H7 (cell line): ENCODE measurements around the gene PLCG2. TPM values are rescaled to one million over a fixed set of nuclear protein-coding genes. Genes with fewer than 3 reads are reported as not detected.

Experiments used
- DNase-seq: peaks from one replicate; pipeline ENCODE4 v3.0.0; 2012
- H3K27me3 ChIP-seq: 2 replicates; pipeline ENCODE4 v1.6.0; 2011; ENCODE audit warnings: mild to moderate bottlenecking, low read length; ENCODE audit not compliant: control insufficient read depth, insufficient read depth
- H3K36me3 ChIP-seq: replicated peaks from 2 replicates; pipeline ENCODE4 v1.5.1; 2011; ENCODE audit warnings: low read length; ENCODE audit not compliant: control insufficient read depth, insufficient read depth
- H3K4me3 ChIP-seq: 2 replicates; pipeline ENCODE4 v1.5.1; 2011; ENCODE audit warnings: low read depth, mild to moderate bottlenecking, control low read depth, low read length, moderate library complexity; ENCODE audit not compliant: insufficient read depth
- total RNA-seq: library from RNA; depleted of rRNA; stranded (reverse); fragments of >200 nt; shearing (Covaris generic); gene quantifications from 2 replicates; pipeline ENCODE4 v1.2.3, GENCODE V29; 2014

Gene PLCG2
- total RNA-seq, 1 experiment from 2014 or later, result 2.7 TPM

DNA sequence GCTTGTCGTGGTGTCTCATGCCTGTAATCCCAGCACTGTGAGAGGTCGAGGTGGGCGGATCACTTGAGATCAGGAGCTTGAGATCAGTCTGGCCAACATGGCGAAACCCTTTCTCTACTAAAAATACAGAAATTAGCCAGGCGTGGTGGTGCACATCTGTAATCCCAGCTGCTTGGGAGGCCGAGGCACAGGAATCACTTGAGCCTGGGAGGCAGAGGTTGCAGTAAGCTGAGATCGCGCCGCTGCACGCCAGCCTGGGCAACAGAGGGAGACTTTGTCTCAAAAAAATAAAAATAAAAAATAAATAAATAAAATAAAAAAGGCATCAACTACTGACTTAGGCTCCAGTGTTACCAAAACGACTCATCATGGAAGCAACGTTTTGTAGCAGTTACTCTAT is 115.5 kb downstream of the PLCG2 start:
- H3K27me3 ChIP-seq, result no peaks in the 10 kb centered on the region
- no peak for DNase-seq
- no peak overlapping the region for H3K4me3 ChIP-seq
- H3K36me3 ChIP-seq, result no peaks in the 10 kb centered on the region; the same call in 1 of the 2 replicates

DNA sequence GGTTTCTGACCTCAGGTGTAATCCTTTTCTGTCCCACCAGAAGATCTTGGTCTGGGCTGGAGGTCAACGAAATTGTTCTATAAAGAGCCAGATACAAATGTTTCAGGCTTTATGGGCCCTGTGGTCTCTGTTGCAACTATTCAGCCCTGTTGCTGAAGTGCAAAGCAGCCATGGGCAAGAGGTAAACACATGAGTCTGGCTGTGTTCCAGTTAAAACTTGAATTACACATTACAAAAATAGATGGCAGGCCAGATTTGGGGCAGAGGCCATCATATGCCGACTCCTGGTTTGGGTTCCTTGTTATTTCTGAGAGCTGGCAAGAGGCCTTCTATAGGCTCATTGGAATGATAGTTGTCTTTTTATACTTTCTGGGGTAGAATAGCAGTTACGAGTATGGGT is 117.8 kb downstream of the PLCG2 start:
- DNase-seq, result no peak
- Histone ChIP-seq H3K36me3 (no peaks in the 10 kb centered on the region; the same call in 1 of the 2 replicates), H3K4me3 (no peak overlapping the region), H3K27me3 (no peaks in the 10 kb centered on the region)

DNA sequence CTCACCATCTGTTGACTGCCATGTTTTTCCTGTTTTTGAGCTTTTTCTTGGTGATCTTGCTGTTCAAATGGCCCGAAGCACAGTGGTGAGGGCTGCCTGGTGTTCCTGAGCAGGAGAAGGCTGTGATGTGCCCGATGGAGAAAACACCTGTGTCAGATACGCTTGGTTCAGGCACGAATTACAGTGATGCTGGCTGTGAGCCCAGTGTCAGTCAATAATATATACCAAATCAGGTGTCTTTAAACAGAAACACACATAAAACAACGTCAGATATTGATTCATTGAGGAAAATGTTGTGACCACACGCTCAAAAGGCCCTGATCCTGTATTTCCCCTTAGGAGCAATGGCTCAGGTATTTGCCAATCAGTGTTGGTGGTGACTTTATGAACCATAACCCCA is 120.5 kb downstream of the PLCG2 start:
- no peaks in the 10 kb centered on the region for H3K27me3 ChIP-seq
- DNase-seq, result no peak
- H3K36me3 ChIP-seq, result no peaks in the 10 kb centered on the region
- H3K4me3 ChIP-seq, result no peak overlapping the region

DNA sequence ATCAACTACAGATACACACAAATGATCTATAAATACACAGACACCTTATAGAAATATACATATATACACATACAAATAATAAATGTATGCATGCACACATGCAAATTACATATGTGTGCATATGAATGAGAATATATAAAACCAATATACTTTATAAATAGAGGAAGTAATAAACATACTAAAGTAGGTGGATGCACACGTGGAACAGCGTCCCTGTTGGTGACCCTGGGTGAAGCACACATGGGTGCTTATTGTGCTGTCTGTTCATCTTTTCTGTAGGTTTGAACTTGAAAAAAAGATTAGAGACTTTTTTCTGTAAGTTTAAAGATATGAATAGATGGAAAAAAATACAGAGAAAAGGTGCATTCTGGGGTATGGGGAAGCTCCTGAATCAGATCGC is 120.9 kb downstream of the PLCG2 start:
- no peaks in the 10 kb centered on the region for H3K27me3 ChIP-seq
- H3K36me3 ChIP-seq, result no peaks in the 10 kb centered on the region
- no peak overlapping the region for H3K4me3 ChIP-seq
- DNase-seq, result no peak

DNA sequence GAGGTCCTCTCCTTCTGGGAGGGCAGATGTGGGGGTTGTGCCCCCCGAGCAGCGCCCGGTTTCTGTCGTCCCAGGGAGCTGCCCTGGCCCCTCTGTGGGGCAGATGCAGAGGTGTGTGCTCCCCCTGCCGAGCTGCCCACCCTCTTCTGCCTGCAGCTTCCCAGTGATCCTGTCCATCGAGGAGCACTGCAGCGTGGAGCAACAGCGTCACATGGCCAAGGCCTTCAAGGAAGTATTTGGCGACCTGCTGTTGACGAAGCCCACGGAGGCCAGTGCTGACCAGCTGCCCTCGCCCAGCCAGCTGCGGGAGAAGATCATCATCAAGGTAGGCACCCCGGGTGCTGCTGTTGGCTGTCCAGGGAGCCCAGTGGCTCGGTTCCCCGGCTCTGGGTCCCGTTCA is 121.4 kb downstream of the PLCG2 start:
- no peak for DNase-seq

DNA sequence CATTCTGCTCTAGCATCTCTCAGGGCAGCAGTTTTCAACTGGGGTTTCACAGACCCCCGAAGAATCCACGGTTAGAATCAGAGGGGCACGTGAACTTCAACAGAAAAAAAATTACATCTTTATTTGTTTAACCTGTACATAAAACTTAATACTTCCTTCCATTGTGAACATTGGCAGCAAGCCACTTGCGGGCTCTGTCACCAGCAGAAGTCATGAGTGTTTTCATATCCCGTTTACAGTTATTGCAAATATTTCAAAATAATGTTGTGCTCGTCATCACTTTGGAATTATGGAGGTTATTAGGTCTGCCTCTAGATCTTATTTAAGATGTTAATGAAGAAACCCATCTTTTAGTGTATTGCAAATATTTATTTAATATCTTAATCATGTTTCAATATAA is 122.4 kb downstream of the PLCG2 start:
- H3K4me3 ChIP-seq, result no peak overlapping the region
- no peaks in the 10 kb centered on the region for H3K27me3 ChIP-seq
- H3K36me3 ChIP-seq, result no peaks in the 10 kb centered on the region
- DNase-seq, result no peak

More for the DNA sequence above, 121.4 kb downstream of the PLCG2 start:
- Histone ChIP-seq H3K36me3 (no peaks in the 10 kb centered on the region), H3K4me3 (no peak overlapping the region), H3K27me3 (no peaks in the 10 kb centered on the region)

DNA sequence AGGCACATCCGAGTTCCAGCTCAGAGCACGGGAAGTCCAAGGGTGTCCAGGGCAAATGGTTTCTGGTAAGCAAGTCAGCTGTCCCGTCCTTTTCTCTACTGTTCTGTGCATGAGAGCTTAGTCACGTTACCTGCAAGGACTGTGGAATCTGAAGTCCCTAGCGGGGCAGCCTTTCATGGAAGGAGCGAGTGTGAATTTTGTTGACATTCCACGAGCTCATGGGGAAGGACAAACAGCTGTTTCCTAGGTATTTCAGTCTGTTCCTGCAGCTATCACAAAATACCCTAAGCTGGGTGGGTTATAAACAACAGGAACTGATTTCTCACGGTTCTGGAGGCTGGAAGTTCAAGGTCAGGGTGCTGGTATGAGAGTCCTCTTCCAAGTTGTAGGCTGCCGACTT is 122.9 kb downstream of the PLCG2 start:
- no peaks in the 10 kb centered on the region for H3K27me3 ChIP-seq
- H3K4me3 ChIP-seq, result no peak overlapping the region
- H3K36me3 ChIP-seq, result no peaks in the 10 kb centered on the region
- no peak for DNase-seq

DNA sequence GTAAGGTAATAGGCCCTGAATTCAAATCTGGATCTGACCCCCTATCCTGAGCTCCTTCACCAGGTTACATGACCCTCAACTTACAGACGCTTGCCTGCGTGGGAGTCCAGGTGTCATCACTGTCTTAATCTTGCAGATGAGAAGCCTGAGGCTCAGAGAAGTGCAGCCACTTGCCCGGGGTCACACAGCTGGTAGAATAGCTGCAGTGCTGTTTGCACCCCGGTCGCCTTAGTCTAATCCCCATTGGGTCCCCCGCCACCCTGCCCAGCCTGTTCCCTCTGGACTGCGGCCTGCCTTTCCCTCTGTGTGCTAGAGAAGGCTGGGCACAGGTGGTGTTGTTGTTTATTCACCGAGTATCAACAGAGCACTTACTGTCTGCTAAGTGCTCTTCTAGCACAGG is 125.2 kb downstream of the PLCG2 start:
- DNase-seq, result no peak
- no peaks in the 10 kb centered on the region for H3K27me3 ChIP-seq
- no peaks in the 10 kb centered on the region for H3K36me3 ChIP-seq
- H3K4me3 ChIP-seq, result no peak overlapping the region

DNA sequence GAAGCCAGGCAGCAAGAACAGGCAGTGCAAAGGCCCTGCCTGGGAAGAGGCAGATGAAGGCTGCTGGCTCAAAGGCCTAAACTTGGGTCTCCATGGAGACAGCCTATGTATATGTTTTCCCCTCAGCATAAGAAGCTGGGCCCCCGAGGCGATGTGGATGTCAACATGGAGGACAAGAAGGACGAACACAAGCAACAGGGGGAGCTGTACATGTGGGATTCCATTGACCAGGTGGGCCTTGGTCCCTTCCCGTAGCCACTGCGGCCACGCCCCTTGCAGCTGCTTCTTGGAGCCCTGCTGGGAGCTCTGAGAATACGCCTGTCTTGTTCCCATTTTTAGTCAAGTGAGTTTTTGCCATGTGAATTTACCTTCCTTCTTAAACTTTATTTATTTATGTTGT is 126.2 kb downstream of the PLCG2 start:
- no peaks in the 10 kb centered on the region for H3K27me3 ChIP-seq
- peak; percentile 56 for DNase-seq
- no peak overlapping the region for H3K4me3 ChIP-seq
- H3K36me3 ChIP-seq, result no peaks in the 10 kb centered on the region

DNA sequence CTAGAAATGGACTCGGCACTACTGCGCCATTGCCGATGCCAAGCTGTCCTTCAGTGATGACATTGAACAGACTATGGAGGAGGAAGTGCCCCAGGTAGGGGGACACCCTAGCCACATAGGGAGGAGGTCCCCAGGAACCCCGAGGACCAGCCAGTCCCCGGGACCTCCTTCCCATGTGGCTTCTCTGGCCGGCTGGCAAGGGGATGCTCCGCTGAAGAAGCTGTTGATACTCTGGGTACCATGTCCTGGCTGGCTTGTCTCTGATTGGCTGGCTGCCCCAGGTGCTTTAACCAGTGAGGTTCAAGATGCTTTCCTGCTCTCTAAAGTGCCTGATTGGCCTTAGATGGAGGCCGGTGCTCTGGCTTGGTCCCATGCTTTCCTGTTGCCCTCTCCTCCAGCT is 128.6 kb downstream of the PLCG2 start:
- no peak for DNase-seq
- no peaks in the 10 kb centered on the region for H3K36me3 ChIP-seq
- no peaks in the 10 kb centered on the region for H3K27me3 ChIP-seq
- no peak overlapping the region for H3K4me3 ChIP-seq

DNA sequence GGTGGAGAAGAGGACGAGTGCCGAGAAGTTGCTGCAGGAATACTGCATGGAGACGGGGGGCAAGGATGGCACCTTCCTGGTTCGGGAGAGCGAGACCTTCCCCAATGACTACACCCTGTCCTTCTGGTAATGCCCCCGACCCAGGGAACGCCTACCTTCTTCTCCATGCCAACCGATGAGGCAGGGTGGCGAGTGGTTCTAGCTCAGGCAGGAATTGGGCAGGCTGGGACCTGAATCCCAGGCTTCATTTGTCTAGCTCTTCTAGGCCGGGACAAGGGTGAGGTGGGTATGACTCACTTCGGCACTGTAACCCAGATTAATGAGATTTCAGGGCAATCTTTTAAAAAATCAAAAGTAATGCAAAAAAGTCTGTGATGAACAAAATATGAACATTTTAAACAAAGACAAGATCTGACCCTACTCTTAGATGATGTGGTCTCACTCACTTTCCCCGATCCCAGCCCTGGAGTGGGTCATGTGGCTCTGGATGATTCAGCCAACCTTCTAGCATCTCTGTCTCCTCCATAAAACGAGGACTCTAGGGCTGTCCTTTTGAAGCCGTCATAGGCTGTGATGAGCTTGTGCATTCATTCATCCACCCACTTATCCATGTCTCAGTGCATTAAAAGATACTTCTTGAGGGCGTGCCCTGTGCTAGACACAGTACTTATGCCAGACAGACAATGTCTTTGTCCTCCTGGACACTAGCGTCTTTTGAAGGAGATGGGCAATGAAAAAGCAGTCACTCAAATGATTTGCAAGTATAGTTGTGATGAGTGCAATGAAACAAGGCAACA is 129.6 kb downstream of the PLCG2 start:
- no peak for DNase-seq
- no peaks in the 10 kb centered on the region for H3K36me3 ChIP-seq
- H3K4me3 ChIP-seq, result no peak overlapping the region
- H3K27me3 ChIP-seq, result no peaks in the 10 kb centered on the region

DNA sequence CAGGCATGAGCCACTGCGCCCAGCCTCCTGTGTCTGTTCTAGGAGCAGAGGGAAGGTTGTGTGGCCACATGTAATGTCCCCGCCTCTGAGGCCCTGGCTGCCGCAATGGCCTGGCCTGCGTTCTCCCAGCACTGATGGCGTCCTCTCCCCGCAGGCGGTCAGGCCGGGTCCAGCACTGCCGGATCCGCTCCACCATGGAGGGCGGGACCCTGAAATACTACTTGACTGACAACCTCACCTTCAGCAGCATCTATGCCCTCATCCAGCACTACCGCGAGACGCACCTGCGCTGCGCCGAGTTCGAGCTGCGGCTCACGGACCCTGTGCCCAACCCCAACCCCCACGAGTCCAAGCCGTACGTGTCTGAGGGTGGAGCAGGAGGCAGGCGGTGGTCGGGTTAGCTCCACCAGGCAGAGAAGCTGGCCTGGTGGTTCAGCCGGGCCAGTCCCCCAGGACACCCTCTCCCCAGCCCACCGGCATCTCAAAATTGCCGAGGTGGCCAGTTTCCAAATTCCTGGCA is 131.3 kb downstream of the PLCG2 start:
- no peaks in the 10 kb centered on the region for H3K27me3 ChIP-seq
- no peak overlapping the region for H3K4me3 ChIP-seq
- no peaks in the 10 kb centered on the region for H3K36me3 ChIP-seq
- no peak for DNase-seq

DNA sequence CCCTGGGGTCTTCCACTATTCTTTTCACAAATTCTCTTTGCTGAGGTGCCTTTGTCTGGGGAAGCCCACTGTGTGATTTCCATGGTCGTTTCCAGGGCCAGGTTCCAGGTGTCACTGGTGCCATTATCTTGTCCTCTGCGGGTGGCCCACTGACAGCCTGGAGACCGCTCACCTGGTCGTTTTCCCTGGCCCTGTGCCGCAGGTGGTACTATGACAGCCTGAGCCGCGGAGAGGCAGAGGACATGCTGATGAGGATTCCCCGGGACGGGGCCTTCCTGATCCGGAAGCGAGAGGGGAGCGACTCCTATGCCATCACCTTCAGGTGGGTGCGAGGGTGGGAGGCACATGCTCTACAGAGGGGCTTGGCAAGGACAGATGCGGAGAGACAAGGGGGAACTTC is 133.3 kb downstream of the PLCG2 start:
- H3K4me3 ChIP-seq, result no peak overlapping the region
- H3K27me3 ChIP-seq, result no peaks in the 10 kb centered on the region
- DNase-seq, result no peak
- no peaks in the 10 kb centered on the region for H3K36me3 ChIP-seq

DNA sequence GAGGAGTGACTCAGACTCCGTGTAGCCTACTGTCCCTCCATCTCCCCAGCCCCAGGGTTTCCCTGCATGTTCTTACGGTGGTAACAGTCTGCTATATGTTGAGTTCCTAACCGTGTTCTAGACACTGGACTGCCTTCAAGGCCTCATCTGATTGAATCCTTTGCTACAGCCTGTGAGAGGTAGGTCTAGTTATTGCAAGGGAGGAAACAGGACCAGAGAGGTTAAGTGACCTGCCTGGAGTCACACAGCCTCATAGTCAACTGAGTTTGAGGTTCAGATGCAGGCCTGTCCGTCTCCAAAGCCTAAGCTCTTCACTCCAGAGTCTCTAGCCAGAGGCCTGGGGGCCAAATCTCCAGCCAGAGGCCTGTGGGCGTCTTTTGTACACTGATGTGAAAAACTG is 134.1 kb downstream of the PLCG2 start:
- Histone ChIP-seq H3K27me3 (no peaks in the 10 kb centered on the region), H3K36me3 (no peaks in the 10 kb centered on the region), H3K4me3 (no peak overlapping the region)
- DNase-seq, result no peak

DNA sequence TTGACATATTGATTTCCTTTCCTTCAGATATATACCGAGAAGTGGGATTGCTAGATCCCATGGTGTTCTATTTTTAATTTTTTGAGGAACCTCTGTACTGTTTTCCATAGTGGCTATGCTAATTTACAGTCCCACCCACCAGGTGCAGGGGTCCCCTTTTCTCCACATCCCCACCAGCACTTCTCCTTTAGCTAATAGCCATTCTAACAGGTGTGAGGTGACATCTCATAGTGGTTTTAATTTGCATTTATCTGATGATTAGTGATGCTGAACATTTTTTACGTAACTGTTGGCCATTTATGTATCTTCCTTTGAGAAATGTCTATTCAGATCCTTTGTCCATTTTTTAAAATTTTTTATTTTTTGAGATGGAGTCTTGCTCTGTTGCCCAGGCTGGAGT is 138.3 kb downstream of the PLCG2 start:
- H3K4me3 ChIP-seq, result no peak overlapping the region
- no peaks in the 10 kb centered on the region for H3K27me3 ChIP-seq
- H3K36me3 ChIP-seq, result no peaks in the 10 kb centered on the region
- no peak for DNase-seq
